H1 (cell line): Measurements from ENCODE around the gene ARL5C. TPM values are rescaled to one million over a fixed set of nuclear protein-coding genes. Genes with fewer than 3 reads are reported as not detected.
A peak's percentile ranks its signal among the peaks of the same experiment; 100 is the strongest.

ENCODE experiments used
- CTCF ChIA-PET: fragments of 300-600 bp; sonication (Branson Sonifier 250); formaldehyde crosslinking; loops from one replicate; lab custom pipeline; 2021; ENCODE audit not compliant: partially characterized antibody; lab: Charles Lee
- POLR2A ChIA-PET: fragments of 300-600 bp; sonication (Branson Sonifier 250); formaldehyde crosslinking; loops from one replicate; lab custom pipeline; 2021; ENCODE audit warnings: inconsistent platforms; ENCODE audit not compliant: partially characterized antibody; lab: Charles Lee
- DNase-seq, 2 experiments: peaks; one replicate each; pipeline versions ENCODE4 v3.0.0 to v3.0.0-alpha.2; 2010 to 2022; ENCODE audit warnings: low spot score in 2 of 2, low read depth in 1 of 2, mixed read lengths in 1 of 2
- FAIRE-seq: peaks from 2 replicates; lab custom pipeline; 2011; peaks lifted over from hg19 to GRCh38; lab: Jason Lieb, UNC
- H2AFZ ChIP-seq: 2 replicates; pipeline ENCODE4 v1.8.1; 2012; ENCODE audit warnings: low read length, inconsistent platforms
- H2AK5ac ChIP-seq: 2 replicates; pipeline ENCODE4 v1.6.1; 2013; ENCODE audit warnings: low read depth, low read length
- H2BK120ac ChIP-seq: replicated peaks from 2 replicates; pipeline ENCODE3; 2013; ENCODE audit warnings: low read depth, low read length, inconsistent platforms
- H2BK12ac ChIP-seq: 2 replicates; pipeline ENCODE4 v1.6.1; 2013; ENCODE audit warnings: low read depth, low read length
- H2BK15ac ChIP-seq: 2 replicates; pipeline ENCODE4 v1.6.1; 2013; ENCODE audit warnings: low read length
- H2BK20ac ChIP-seq: 2 replicates; pipeline ENCODE4 v1.6.1; 2013; ENCODE audit warnings: low read length
- H2BK5ac ChIP-seq: 2 replicates; pipeline ENCODE4 v1.6.1; 2013; ENCODE audit warnings: low read depth, low read length
- H3K14ac ChIP-seq: 2 replicates; pipeline ENCODE4 v1.6.1; 2013; ENCODE audit warnings: inconsistent platforms; ENCODE audit not compliant: insufficient read length
- H3K18ac ChIP-seq: 2 replicates; pipeline ENCODE4 v1.6.1; 2013; ENCODE audit warnings: low read length; ENCODE audit errors: extremely low read depth
- H3K23ac ChIP-seq: 2 replicates; pipeline ENCODE4 v1.6.1; 2013; ENCODE audit warnings: inconsistent platforms; ENCODE audit not compliant: insufficient read length
- H3K23me2 ChIP-seq: 2 replicates; pipeline ENCODE4 v1.6.1; 2013; ENCODE audit warnings: low read depth, low read length
- H3K27ac ChIP-seq: 2 replicates; pipeline ENCODE4 v1.6.1; 2011; ENCODE audit warnings: low read depth, low read length, inconsistent platforms
- H3K27me3 ChIP-seq, 4 experiments: replicated peaks in 1 of 4; 1 replicate in 1 of 4; 2 replicates in 3 of 4; pipeline versions ENCODE4 v1.6.1 to v1.8.1; 2011 to 2013; ENCODE audit warnings: low read length in 3 of 4, mild to moderate bottlenecking in 3 of 4, inconsistent platforms in 2 of 4, mixed read lengths in 2 of 4, moderate library complexity in 1 of 4; ENCODE audit not compliant: control insufficient read depth in 3 of 4, insufficient read depth in 3 of 4; ENCODE audit errors: extremely low read depth in 1 of 4
- H3K36me3 ChIP-seq, 4 experiments: 2 replicates each; pipeline versions ENCODE4 v1.6.1 to v1.8.1; 2011 to 2013; ENCODE audit warnings: mild to moderate bottlenecking in 4 of 4, low read length in 3 of 4, moderate library complexity in 2 of 4, control low read depth in 1 of 4, inconsistent platforms in 1 of 4; ENCODE audit not compliant: insufficient read depth in 4 of 4, control insufficient read depth in 2 of 4
- H3K4ac ChIP-seq: replicated peaks from 2 replicates; pipeline ENCODE3; 2013; ENCODE audit warnings: low read length, low read depth, mixed read lengths, inconsistent platforms; ENCODE audit not compliant: insufficient read length
- H3K4me1 ChIP-seq, 4 experiments: replicated peaks in 1 of 4; 1 replicate in 1 of 4; 2 replicates in 3 of 4; pipeline versions ENCODE4 v1.6.1 to v1.8.1; 2011 to 2013; ENCODE audit warnings: low read length in 3 of 4, inconsistent platforms in 2 of 4, mixed read lengths in 1 of 4; ENCODE audit not compliant: insufficient read depth in 4 of 4, control insufficient read depth in 3 of 4
- H3K4me2 ChIP-seq, 2 experiments: 2 replicates each; pipeline versions ENCODE4 v1.6.1 to v1.8.1; 2011 to 2013; ENCODE audit warnings: low read depth in 2 of 2, low read length in 2 of 2, control low read depth in 1 of 2, inconsistent platforms in 1 of 2, mild to moderate bottlenecking in 1 of 2; ENCODE audit not compliant: insufficient read depth in 1 of 2
- H3K4me3 ChIP-seq, 4 experiments: fragments of 200-600, 300-600 bp in 1 of 4; sonication (generic), shearing (Covaris generic), sonication (Bioruptor Twin) in 1 of 4; 2 replicates each; pipeline versions ENCODE4 v1.5.1 to v1.8.1; 2011 to 2016; ENCODE audit warnings: low read length in 4 of 4, low read depth in 3 of 4, control low read depth in 2 of 4, inconsistent platforms in 2 of 4, mild to moderate bottlenecking in 2 of 4, mixed read lengths in 1 of 4, moderate library complexity in 1 of 4; ENCODE audit not compliant: insufficient read depth in 2 of 4; ENCODE audit errors: extremely low read depth in 1 of 4
- H3K56ac ChIP-seq: replicated peaks from 2 replicates; pipeline ENCODE3; 2013; ENCODE audit warnings: low read depth, mild to moderate bottlenecking, mixed read lengths, low read length, inconsistent platforms; ENCODE audit not compliant: insufficient read length
- H3K79me1 ChIP-seq: 2 replicates; pipeline ENCODE4 v1.6.1; 2013; ENCODE audit warnings: low read depth, low read length, control low read depth
- H3K79me2 ChIP-seq, 2 experiments: 2 replicates each; pipeline versions ENCODE4 v1.6.1 to v1.8.1; 2012 to 2013; ENCODE audit warnings: low read length in 2 of 2, mild to moderate bottlenecking in 2 of 2, inconsistent platforms in 1 of 2; ENCODE audit not compliant: insufficient read depth in 2 of 2, control insufficient read depth in 1 of 2
- H3K9ac ChIP-seq, 4 experiments: replicated peaks in 1 of 4; 1 replicate in 1 of 4; 2 replicates in 3 of 4; pipeline versions ENCODE4 v1.6.1 to v1.8.1; 2011 to 2013; ENCODE audit warnings: low read depth in 3 of 4, low read length in 3 of 4, control low read depth in 2 of 4, mild to moderate bottlenecking in 2 of 4, moderate library complexity in 2 of 4, inconsistent platforms in 1 of 4; ENCODE audit errors: extremely low read depth in 1 of 4
- H3K9me3 ChIP-seq, 2 experiments: 2 replicates each; pipeline versions ENCODE4 v1.6.1 to v1.8.1; 2012 to 2013; ENCODE audit warnings: mild to moderate bottlenecking in 2 of 2, moderate library complexity in 2 of 2, control low read depth in 1 of 2, inconsistent platforms in 1 of 2, low read depth in 1 of 2, low read length in 1 of 2, mixed read lengths in 1 of 2; ENCODE audit not compliant: insufficient read depth in 2 of 2
- H4K20me1 ChIP-seq, 2 experiments: replicated peaks in 1 of 2; 2 replicates each; pipeline versions ENCODE3 to v1.8.1; 2011 to 2013; ENCODE audit warnings: inconsistent platforms in 2 of 2, low read length in 2 of 2, mild to moderate bottlenecking in 1 of 2; ENCODE audit not compliant: insufficient read depth in 2 of 2, control insufficient read depth in 1 of 2
- H4K5ac ChIP-seq: 2 replicates; pipeline ENCODE4 v1.6.1; 2013; ENCODE audit warnings: low read length, low read depth, mixed read lengths, inconsistent platforms; ENCODE audit not compliant: insufficient read length
- H4K8ac ChIP-seq: 2 replicates; pipeline ENCODE4 v1.8.0; 2013; ENCODE audit warnings: mild to moderate bottlenecking, moderate library complexity, low read length, inconsistent platforms; ENCODE audit not compliant: insufficient read depth; ENCODE audit errors: extremely low read depth
- H4K91ac ChIP-seq: replicated peaks from 2 replicates; pipeline ENCODE3; 2013; ENCODE audit warnings: low read length, mixed read lengths, inconsistent platforms; ENCODE audit not compliant: insufficient read length
- CHD2 ChIP-seq: IDR thresholded peaks from 2 replicates; pipeline ENCODE4 v1.6.1; 2012; ENCODE audit warnings: low read length, improper control_type of control experiment
- NANOG ChIP-seq: IDR thresholded peaks from 2 replicates; pipeline ENCODE4 v1.6.1; 2011; ENCODE audit warnings: low read length, low read depth, mild to moderate bottlenecking, inconsistent platforms; ENCODE audit not compliant: insufficient read depth, poor library complexity, severe bottlenecking
- RFX5 ChIP-seq: IDR thresholded peaks from 2 replicates; pipeline ENCODE4 v1.6.1; 2011; ENCODE audit warnings: low read depth, low read length, improper control_type of control experiment, borderline replicate concordance
- WGBS, 2 experiments: shearing (Covaris generic) in 1 of 2; methylation state at CpG; one replicate each; pipeline versions ENCODE4 v1.1.6 to v1.1.7; 2013 to 2015; ENCODE audit warnings: low lambda C conversion rate in 2 of 2, mixed read lengths in 2 of 2, inconsistent platforms in 1 of 2, low coverage in 1 of 2, missing lambda C conversion rate in 1 of 2; ENCODE audit not compliant: insufficient replicate concordance in 2 of 2, insufficient coverage in 1 of 2, insufficient read length in 1 of 2; ENCODE audit errors: extremely low coverage in 1 of 2, missing lambda C conversion rate in 1 of 2; 5-methylcytosine and 5-hydroxymethylcytosine counted together
- polyA plus RNA-seq, 7 experiments: library from polyadenylated mRNA; depleted of rRNA in 3 of 7; stranded (reverse) in 5 of 7; unstranded in 2 of 7; fragments of >200 nt in 5 of 7; fragments of 200-250 nt in 2 of 7; gene quantifications; 1 replicate in 5 of 7; 2 replicates in 1 of 7; 4 replicates in 1 of 7; pipeline versions ENCODE4 v1.2.1 to v1.2.3, GENCODE V29; 2011 to 2013; ENCODE audit warnings: missing spikeins in 2 of 7, mixed read lengths in 2 of 7
- total RNA-seq: library from RNA; stranded (reverse); fragmentation: NEBNext Ultra II Directional; extraction: Animal tissue kit (Norgen Biotek cat#: 25700); gene quantifications from 2 replicates; pipeline ENCODE4 v1.2.1, GENCODE V29; 2021
- TF ChIP-seq, protein P1 (sequence below): IDR thresholded peaks from 2 replicates; pipeline ENCODE4 v1.6.1; 2011; ENCODE audit warnings: low read length, improper control_type of control experiment

ARL5C gene
- total and polyA plus RNA-seq, 2 of the 8 experiments (the other 6 are each of a cell fraction or from before 2014, with no cell fraction given) = not detected

- H3K36me3 ChIP-seq = peaks cover 15 to 22% (median 20%) of the 10 kb centered on the region in 4 experiments
- no peak for TF ChIP-seq RFX5
- TF ChIP-seq CHD2 = no peak
- no peak for TF ChIP-seq NANOG
- TF ChIP-seq, protein P1, sequence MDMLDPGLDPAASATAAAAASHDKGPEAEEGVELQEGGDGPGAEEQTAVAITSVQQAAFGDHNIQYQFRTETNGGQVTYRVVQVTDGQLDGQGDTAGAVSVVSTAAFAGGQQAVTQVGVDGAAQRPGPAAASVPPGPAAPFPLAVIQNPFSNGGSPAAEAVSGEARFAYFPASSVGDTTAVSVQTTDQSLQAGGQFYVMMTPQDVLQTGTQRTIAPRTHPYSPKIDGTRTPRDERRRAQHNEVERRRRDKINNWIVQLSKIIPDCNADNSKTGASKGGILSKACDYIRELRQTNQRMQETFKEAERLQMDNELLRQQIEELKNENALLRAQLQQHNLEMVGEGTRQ = no peak
- ChIA-PET CTCF (interaction anchor here (0.6 to 24.1 kb wide), 15 partner anchors 9 to 1720 kb away, joined by 3 to 982 read pairs (median 4); partner anchors contain the start of genes CACNB1, RPL19 and STAC2), POLR2A (interaction anchor here (1.1 to 9.5 kb wide), 8 partner anchors 9 to 73 kb away, joined by 3 to 113 read pairs (median 36); partner anchors contain the start of genes CACNB1 and RPL19)
- H2BK12ac ChIP-seq = peak overlapping the region; percentile 96; the same call in 1 of the 2 replicates
- peak overlapping the region; percentile 85 for H3K18ac ChIP-seq
- no peak overlapping the region for H2BK120ac ChIP-seq
- DNase-seq (no peak), FAIRE-seq (no peak)
- peak overlapping the region; percentile 23; the same call in 1 of the 2 replicates for H4K8ac ChIP-seq
- peak overlapping the region; percentile 87; the same call in 1 of the 2 replicates for H2BK20ac ChIP-seq
- no peak overlapping the region for H2AFZ ChIP-seq
- no peak overlapping the region for H3K9ac ChIP-seq
- H3K14ac ChIP-seq = no peak overlapping the region
- H3K79me2 ChIP-seq = no peaks in the 10 kb centered on the region
- 88% methylated on average over 7 of the region's 7 CpGs; no CpG with 5 or more reads in 1 of the 2 experiments for WGBS, 2 experiments
- no peaks in the 10 kb centered on the region for H3K79me1 ChIP-seq
- no peak overlapping the region for H3K4me2 ChIP-seq
- H2AK5ac ChIP-seq = 0 out of 2 replicates have a peak overlapping the region, but pooled peaks have one; percentile 80
- no peak overlapping the region for H3K56ac ChIP-seq
- no peak overlapping the region for H3K27ac ChIP-seq
- H2BK15ac ChIP-seq = peak overlapping the region; percentile 83; the same call in 1 of the 2 replicates
- H4K91ac ChIP-seq = peak overlapping the region; percentile 84
- H3K9me3 ChIP-seq = no peaks in the 10 kb centered on the region
- no peak overlapping the region for H3K23ac ChIP-seq
- H3K4ac ChIP-seq = no peak overlapping the region
- peak overlapping the region; percentile 87; the same call in 1 of the 2 replicates for H2BK5ac ChIP-seq
- H4K20me1 ChIP-seq = peaks cover 0 to 5% of the 10 kb centered on the region in 2 experiments
- H3K23me2 ChIP-seq = peaks cover 6% of the 10 kb centered on the region; the same call in 1 of the 2 replicates
- H3K4me1 ChIP-seq = peaks cover 5 to 32% (median 22%) of the 10 kb centered on the region in 4 experiments
- H3K27me3 ChIP-seq = peaks cover 0 to 4% (median 2%) of the 10 kb centered on the region in 4 experiments; a peak in 3 of 7 replicates
- H4K5ac ChIP-seq = no peak overlapping the region
- no peak overlapping the region for H3K4me3 ChIP-seq
Measured at GRCh38 chr17:39208136-39208535, 42.2 kb upstream of the ARL5C start.
